Measurements from ENCODE around the gene KLHL4. TPM values are rescaled to one million over a fixed set of nuclear protein-coding genes. Genes with fewer than 3 reads are reported as not detected.
A peak's percentile ranks its signal among the peaks of the same experiment; 100 is the strongest.
"Not testable (repeated sequence)": the region's sequence is repeated elsewhere in the genome, so short reads cannot be mapped to it uniquely, and the experiment has no call there.

The KLHL4 gene, protein sequence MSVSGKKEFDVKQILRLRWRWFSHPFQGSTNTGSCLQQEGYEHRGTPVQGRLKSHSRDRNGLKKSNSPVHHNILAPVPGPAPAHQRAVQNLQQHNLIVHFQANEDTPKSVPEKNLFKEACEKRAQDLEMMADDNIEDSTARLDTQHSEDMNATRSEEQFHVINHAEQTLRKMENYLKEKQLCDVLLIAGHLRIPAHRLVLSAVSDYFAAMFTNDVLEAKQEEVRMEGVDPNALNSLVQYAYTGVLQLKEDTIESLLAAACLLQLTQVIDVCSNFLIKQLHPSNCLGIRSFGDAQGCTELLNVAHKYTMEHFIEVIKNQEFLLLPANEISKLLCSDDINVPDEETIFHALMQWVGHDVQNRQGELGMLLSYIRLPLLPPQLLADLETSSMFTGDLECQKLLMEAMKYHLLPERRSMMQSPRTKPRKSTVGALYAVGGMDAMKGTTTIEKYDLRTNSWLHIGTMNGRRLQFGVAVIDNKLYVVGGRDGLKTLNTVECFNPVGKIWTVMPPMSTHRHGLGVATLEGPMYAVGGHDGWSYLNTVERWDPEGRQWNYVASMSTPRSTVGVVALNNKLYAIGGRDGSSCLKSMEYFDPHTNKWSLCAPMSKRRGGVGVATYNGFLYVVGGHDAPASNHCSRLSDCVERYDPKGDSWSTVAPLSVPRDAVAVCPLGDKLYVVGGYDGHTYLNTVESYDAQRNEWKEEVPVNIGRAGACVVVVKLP
- total RNA-seq (1 to 10 TPM; 1.3 to 3.6 (median 2.8) TPM), polyA plus RNA-seq (1 to 10 TPM in 1 of 3 donors, under 1 TPM in 2; 0.20 to 1.2 (median 0.29) TPM)
- long read RNA-seq, donor 1, full-length matches to known transcripts: 4 of 4 reads
- long read RNA-seq, donor 1, partial matches to known transcripts: 0 of 4 reads
- long read RNA-seq, donor 1, other reads (novel, unspliced or antisense): 0 of 4 reads
- long read RNA-seq, donor 2, full-length matches to known transcripts: 2 of 2 reads
- long read RNA-seq, donor 2, partial matches to known transcripts: 0 of 2 reads
- long read RNA-seq, donor 2, other reads (novel, unspliced or antisense): 0 of 2 reads

DNA sequence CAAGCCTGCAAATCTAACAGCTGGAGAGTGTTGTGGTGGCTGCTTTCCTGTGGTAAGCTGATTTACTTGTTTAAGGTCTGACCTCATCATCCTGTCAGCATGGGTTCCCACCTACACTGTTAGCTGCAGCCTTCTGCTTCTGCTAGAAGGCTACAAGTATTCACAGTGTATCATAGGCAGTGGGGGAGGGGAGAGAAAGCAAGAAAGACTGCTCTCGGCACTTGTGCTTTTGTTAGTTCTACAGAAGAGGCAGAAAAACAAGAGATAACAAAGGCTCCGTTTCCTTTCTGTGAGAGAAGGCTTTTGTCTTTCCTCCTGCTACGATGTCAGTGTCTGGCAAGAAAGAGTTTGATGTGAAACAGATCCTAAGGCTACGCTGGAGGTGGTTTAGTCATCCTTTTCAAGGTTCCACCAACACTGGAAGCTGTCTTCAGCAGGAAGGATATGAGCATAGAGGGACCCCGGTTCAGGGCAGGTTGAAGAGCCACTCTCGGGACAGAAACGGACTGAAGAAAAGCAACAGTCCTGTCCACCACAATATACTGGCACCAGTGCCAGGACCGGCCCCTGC, at the start of gene KLHL4:
Gene KLHL4 (plus strand): TSS at position 232 of the 571 bp plus-strand sequence. CDS start 92 bp downstream, at position 324.
- intact Hi-C loops (cut with DNase I; ENCODE audit: low total_unique reads): no loop called here
- Histone ChIP-seq H3K4me3 (peak within 1 kb of the TSS in 6 of 8 donors; percentile 4 to 53 (median 12)), H3K27me3 (replicated peaks in 1 of 7) (peaks cover 0 to 7% (median 0%) of the 10 kb centered on the region in 7 donors), H3K9me3 (no peaks in the 10 kb centered on the region), H3K4me1 (no peaks in the 10 kb centered on the region), H3K36me3 (no peaks in the 10 kb centered on the region), H3K27ac (peak within 1 kb of the TSS in 5 of 8 donors; percentile 31 to 67 (median 61))
- 1 to 24% (median 2%) methylated on average over 8 of the region's 8 CpGs for WGBS, 5 donors
- TF ChIP-seq POLR2A (IDR thresholded peaks at IDR 0.05): no peak
- no peak for TF ChIP-seq POLR2AphosphoS5 (IDR thresholded peaks at IDR 0.05)
- TF ChIP-seq, protein P1, sequence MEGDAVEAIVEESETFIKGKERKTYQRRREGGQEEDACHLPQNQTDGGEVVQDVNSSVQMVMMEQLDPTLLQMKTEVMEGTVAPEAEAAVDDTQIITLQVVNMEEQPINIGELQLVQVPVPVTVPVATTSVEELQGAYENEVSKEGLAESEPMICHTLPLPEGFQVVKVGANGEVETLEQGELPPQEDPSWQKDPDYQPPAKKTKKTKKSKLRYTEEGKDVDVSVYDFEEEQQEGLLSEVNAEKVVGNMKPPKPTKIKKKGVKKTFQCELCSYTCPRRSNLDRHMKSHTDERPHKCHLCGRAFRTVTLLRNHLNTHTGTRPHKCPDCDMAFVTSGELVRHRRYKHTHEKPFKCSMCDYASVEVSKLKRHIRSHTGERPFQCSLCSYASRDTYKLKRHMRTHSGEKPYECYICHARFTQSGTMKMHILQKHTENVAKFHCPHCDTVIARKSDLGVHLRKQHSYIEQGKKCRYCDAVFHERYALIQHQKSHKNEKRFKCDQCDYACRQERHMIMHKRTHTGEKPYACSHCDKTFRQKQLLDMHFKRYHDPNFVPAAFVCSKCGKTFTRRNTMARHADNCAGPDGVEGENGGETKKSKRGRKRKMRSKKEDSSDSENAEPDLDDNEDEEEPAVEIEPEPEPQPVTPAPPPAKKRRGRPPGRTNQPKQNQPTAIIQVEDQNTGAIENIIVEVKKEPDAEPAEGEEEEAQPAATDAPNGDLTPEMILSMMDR (IDR thresholded peaks at IDR 0.05 in 8 of 11, conservative IDR thresholded peaks at IDR 0.05 in 3 of 11): no peak
- no peak for DNase-seq

DNA sequence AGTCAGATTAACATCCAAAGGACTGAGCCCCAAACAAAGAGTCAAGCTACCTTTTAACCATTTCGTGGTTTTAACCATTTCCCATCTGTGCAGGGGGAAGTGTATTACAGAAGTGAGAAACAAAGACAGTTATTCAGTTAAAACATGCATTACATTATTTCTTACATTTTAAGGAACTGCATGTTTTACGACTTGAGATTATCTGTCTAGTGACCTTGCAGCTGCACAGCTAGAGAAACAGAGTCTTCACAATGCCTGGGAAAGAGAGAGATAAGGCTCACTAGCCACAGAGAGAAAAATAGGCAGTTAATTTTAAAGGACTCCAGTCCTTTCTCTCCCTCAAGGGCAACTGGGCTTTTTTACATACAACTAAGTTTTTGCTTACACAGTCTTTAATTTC, 48.7 kb upstream of the KLHL4 start:
- 10 to 21% (median 17%) methylated on average over 2 of the region's 2 CpGs for WGBS, 5 donors
- H3K36me3 ChIP-seq: no peaks in the 10 kb centered on the region
- peaks cover 0 to 20% (median 0%) of the 10 kb centered on the region in 8 donors for H3K9me3 ChIP-seq
- TF ChIP-seq POLR2A (IDR thresholded peaks at IDR 0.05) (no peak), POLR2AphosphoS5 (IDR thresholded peaks at IDR 0.05) (no peak)
- TF ChIP-seq, protein P1 (IDR thresholded peaks at IDR 0.05 in 8 of 11, conservative IDR thresholded peaks at IDR 0.05 in 3 of 11): no peak
- H3K4me1 ChIP-seq: no peaks in the 10 kb centered on the region
- H3K4me3 ChIP-seq: no peak overlapping the region
- no peak for DNase-seq
- no peak overlapping the region for H3K27ac ChIP-seq
- intact Hi-C loops (cut with DNase I; ENCODE audit: low total_unique reads): no loop called here
- H3K27me3 ChIP-seq (replicated peaks in 1 of 7): no peaks in the 10 kb centered on the region

DNA sequence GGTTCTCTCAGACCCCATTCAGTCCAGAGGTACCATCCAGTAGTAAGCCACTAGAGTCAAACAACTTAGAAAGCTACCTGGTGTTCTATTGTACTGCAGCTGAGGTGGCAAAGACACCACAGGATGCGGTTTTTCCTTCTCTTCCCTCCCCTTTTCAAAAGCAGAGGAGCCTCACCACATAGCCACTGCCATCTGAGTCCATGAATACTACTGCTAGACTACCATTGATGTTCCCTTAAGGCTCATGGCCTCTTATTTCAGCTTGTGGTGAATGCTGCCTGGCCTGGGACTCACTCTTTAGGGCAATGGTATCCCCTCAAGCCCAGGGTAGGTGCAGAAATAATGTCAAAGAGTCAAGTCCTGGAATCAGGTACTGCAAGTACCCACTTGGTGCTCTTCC, 41.8 kb upstream of the KLHL4 start:
- TF ChIP-seq POLR2A (IDR thresholded peaks at IDR 0.05): no peak

DNA sequence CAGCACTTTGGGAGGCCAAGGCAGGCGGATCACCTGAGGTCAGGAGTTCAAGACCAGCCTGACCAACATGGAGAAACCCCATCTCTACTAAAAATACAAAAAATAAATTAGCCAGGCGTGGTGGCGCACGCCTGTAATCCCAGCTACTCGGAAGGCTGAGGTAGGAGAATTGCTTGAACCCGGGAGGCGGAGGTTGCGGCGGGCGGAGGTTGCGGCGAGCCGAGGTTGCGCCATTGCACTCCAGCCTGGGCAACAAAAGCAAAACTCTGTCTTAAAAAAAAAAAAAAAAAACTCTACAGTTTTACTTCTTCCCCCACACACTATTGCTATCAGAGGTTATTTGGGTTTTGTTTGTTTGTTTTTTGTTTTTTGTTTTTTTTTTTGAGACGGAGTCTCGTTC, 38.9 kb upstream of the KLHL4 start:
- H3K27ac ChIP-seq; H3K9me3 ChIP-seq; H3K27me3 ChIP-seq (replicated peaks in 1 of 7); H3K36me3 ChIP-seq; H3K4me3 ChIP-seq; H3K4me1 ChIP-seq; intact Hi-C loops (cut with DNase I; ENCODE audit: low total_unique reads); DNase-seq: not testable (repeated sequence)
- WGBS, 5 donors: 88 to 98% (median 93%) methylated on average over 5 to 16 of the region's 16 CpGs

More for the DNA sequence above, 41.8 kb upstream of the KLHL4 start:
- H3K4me1 ChIP-seq: no peaks in the 10 kb centered on the region
- no peaks in the 10 kb centered on the region for H3K27me3 ChIP-seq (replicated peaks in 1 of 7)
- no peak for DNase-seq
- intact Hi-C loops (cut with DNase I; ENCODE audit: low total_unique reads): no loop called here
- WGBS, 5 donors: 31 to 75% (median 60%) methylated on average over 1 of the region's 1 CpG
- H3K9me3 ChIP-seq: peaks cover 0 to 13% (median 0%) of the 10 kb centered on the region in 8 donors
- no peak overlapping the region for H3K27ac ChIP-seq
- H3K4me3 ChIP-seq: no peak overlapping the region
- H3K36me3 ChIP-seq: no peaks in the 10 kb centered on the region
